Measurements from ENCODE around the gene DRG1.

DNA sequence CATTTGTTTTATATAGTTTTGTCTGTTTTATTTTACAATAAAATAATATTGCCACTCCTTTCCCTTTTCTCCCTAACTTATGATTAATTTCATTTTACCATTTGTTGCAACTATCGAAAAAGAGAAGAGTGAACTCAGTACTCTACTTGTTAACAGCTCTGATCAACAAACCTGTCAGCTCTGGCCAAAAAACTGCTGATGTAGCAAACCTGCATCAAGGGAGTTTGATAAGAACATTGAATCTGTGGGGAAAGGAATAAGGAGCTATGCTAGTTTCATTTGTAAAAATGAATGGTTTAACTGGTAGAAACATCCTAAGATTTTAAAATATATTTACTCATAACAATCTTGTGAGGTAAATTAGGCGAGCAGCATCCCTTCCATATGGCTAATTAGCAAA lies 47.4 kb downstream of the DRG1 start:
- no peak for TF ChIP-seq POLR2A (IDR thresholded peaks at IDR 0.05)
- TF ChIP-seq POLR2AphosphoS5 (IDR thresholded peaks at IDR 0.05) = no peak
- TF ChIP-seq, protein P1, sequence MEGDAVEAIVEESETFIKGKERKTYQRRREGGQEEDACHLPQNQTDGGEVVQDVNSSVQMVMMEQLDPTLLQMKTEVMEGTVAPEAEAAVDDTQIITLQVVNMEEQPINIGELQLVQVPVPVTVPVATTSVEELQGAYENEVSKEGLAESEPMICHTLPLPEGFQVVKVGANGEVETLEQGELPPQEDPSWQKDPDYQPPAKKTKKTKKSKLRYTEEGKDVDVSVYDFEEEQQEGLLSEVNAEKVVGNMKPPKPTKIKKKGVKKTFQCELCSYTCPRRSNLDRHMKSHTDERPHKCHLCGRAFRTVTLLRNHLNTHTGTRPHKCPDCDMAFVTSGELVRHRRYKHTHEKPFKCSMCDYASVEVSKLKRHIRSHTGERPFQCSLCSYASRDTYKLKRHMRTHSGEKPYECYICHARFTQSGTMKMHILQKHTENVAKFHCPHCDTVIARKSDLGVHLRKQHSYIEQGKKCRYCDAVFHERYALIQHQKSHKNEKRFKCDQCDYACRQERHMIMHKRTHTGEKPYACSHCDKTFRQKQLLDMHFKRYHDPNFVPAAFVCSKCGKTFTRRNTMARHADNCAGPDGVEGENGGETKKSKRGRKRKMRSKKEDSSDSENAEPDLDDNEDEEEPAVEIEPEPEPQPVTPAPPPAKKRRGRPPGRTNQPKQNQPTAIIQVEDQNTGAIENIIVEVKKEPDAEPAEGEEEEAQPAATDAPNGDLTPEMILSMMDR (IDR thresholded peaks at IDR 0.05) = no peak
- TF ChIP-seq EP300 (IDR thresholded peaks at IDR 0.05; ENCODE audit: low read depth) = no peak
